ENCODE results near the gene WAPL.

GRCh38 chr10:86535132-86535882 lies 13.7 kb upstream of the WAPL start:
- TF ChIP-seq POLR2AphosphoS5 (IDR thresholded peaks at IDR 0.05; ENCODE audit: low read depth, low read length) (no peak), TAF1 (IDR thresholded peaks at IDR 0.05; ENCODE audit: borderline replicate concordance, insufficient read depth, low read length) (no peak), SIN3A (IDR thresholded peaks at IDR 0.05; ENCODE audit: borderline replicate concordance, insufficient read depth, low read length) (no peak), REST (IDR thresholded peaks at IDR 0.05; ENCODE audit: insufficient read depth in 1 of 2, low read depth in 2 of 2, low read length in 2 of 2) (no peak)
